Effector memory CD8-positive, alpha-beta T cell (primary cell): ENCODE data around the gene FARP2.
"Not testable (repeated sequence)": the region's sequence is repeated elsewhere in the genome, so short reads cannot be mapped to it uniquely, and the experiment has no call there.

Source experiments
- ATAC-seq: fragments of 150-1000 bp; cut with Tn5 transposase; replicated peaks from 2 replicates; pipeline ENCODE4 v1.10.0; 2021; ENCODE audit warnings: mild to moderate bottlenecking, moderate library complexity
- DNase-seq, 3 experiments: peaks; one replicate each; pipeline ENCODE4 v3.0.0; 2021
- H3K27ac Mint-ChIP-seq, 2 donors: one replicate each; pipeline ENCODE4 v1.8.0; 2022; ENCODE audit warnings: mild to moderate bottlenecking in 2 of 2, mixed read lengths in 2 of 2, moderate library complexity in 2 of 2
- H3K27me3 Mint-ChIP-seq, 2 donors: one replicate each; pipeline ENCODE4 v1.8.0; 2022; ENCODE audit warnings: mixed read lengths in 2 of 2
- H3K36me3 Mint-ChIP-seq: one replicate; pipeline ENCODE4 v1.8.0; 2022; ENCODE audit warnings: mild to moderate bottlenecking, moderate library complexity, mixed read lengths; ENCODE audit not compliant: insufficient read depth
- H3K4me1 Mint-ChIP-seq, 2 donors: one replicate each; pipeline ENCODE4 v1.8.0; 2022; ENCODE audit warnings: low read depth in 2 of 2, mixed read lengths in 2 of 2
- H3K4me3 Mint-ChIP-seq, 2 donors: one replicate each; pipeline ENCODE4 v1.8.0; 2022; ENCODE audit warnings: mild to moderate bottlenecking in 2 of 2, mixed read lengths in 2 of 2, moderate library complexity in 2 of 2
- H3K9me3 Mint-ChIP-seq, 2 donors: one replicate each; pipeline ENCODE4 v1.8.0; 2022; ENCODE audit warnings: mixed read lengths in 2 of 2

The FARP2 gene

DNA sequence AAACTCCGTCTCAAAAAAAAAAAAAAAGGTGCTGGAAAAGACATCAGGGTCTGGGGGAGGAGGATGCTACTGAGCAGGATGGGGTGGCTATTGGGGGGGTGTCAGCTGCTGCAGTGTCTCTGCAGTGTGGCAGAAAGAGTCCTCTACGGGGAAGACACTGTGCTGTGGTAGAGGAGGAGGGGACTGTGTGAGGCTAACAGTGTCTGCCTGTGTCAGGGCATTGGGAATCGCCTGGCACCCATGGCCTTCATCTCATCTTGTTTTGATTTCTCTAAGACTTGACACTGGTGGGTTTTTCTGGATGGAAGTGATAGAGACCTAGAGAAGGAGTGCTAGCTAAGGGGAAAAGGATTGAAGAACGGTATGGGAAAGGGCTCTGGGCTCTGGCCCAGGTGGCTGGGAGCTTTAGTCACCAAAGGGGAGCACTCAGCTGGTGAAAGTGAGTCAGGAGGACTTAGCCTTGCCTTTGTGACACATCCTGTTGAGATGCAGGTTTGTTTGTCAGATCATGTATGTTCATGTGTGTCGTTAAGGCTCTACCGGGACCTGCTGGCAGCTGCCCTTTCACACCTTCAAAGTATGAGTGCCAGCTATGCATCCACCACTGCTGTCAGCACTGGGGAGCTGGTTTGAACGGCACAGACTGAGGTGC is 58.0 kb downstream of the FARP2 start:
- Mint-ChIP-seq H3K27me3 (no peaks in the 10 kb centered on the region), H3K9me3 (no peaks in the 10 kb centered on the region), H3K27ac (no peak overlapping the region), H3K4me3 (no peak overlapping the region), H3K4me1 (no peaks in the 10 kb centered on the region), H3K36me3 (peaks cover 14% of the 10 kb centered on the region)
- ATAC-seq, result no peak
- DNase-seq, result no peak

DNA sequence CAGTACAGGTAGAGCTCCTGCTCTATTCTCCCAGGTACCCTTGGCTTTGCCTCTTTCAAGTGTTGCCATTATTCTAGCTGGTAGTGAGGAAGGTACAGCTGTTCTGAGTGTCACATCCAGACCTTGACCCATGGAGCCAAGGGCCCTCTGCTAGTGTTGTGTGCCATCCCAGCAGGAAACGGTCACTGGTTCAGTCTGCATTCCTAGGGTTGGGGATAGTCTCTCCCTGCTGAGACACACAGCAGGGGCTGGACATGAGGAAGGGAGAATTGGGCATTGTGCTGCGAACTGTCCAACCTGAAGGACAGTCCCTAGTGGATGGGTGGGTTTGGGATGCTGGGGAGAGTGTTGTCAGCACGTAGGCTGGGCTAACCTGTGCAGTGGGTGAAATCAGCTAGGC is 59.1 kb downstream of the FARP2 start:
- ATAC-seq, result no peak
- H3K4me3 Mint-ChIP-seq, result no peak overlapping the region
- H3K9me3 Mint-ChIP-seq, result no peaks in the 10 kb centered on the region
- peaks cover 20% of the 10 kb centered on the region for H3K36me3 Mint-ChIP-seq
- DNase-seq, result no peak
- no peaks in the 10 kb centered on the region for H3K27me3 Mint-ChIP-seq
- H3K4me1 Mint-ChIP-seq, result no peaks in the 10 kb centered on the region
- H3K27ac Mint-ChIP-seq, result no peak overlapping the region

DNA sequence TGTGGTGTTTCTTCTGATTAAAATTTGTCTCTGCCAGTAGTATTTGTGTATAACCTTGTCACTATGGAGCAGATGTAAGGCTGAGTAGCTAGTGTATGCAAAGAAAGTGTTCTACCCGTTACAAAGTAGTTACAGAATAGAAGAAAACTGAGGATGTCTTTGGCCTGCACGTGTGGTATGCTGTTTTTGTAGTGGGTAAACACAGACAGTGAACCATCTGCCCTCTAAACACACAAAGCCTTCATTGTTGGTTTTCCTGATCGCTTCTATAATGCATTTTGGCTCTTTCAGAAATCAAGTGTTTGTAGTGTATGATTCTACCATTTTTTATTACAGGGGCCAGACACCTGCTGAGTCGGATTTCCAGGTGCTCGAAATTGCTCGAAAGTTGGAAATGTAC is 61.5 kb downstream of the FARP2 start:
- Mint-ChIP-seq H3K36me3 (peaks cover 26% of the 10 kb centered on the region), H3K27ac (no peak overlapping the region)

DNA sequence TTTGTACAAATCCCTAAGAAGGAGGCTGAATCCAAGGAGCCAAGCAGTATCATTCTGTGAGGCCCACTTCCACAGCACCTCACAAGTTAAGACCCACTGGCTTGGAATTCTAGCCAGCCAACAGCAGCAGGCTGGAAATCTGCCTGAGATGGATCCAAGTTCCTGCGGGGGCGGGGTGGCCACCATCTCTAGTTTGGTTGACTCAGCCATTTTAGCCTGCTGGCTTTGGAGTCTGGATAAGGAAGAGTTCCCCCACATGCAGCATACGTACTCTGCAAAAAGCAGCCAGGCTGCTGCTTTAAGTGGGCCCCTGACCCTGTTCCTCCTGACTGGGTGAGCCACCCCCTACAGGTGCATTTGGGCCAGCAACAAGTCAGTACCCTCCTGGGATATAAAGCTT is 65.2 kb downstream of the FARP2 start:
- Mint-ChIP-seq H3K27ac (no peak overlapping the region), H3K27me3 (no peaks in the 10 kb centered on the region), H3K4me3 (no peak overlapping the region), H3K36me3 (peaks cover 17% of the 10 kb centered on the region), H3K4me1 (no peaks in the 10 kb centered on the region), H3K9me3 (peaks cover 7 to 28% of the 10 kb centered on the region in 2 donors)
- ATAC-seq, result no peak
- DNase-seq, result no peak

More for the DNA sequence above, 61.5 kb downstream of the FARP2 start:
- Mint-ChIP-seq H3K9me3 (peaks cover 0 to 3% of the 10 kb centered on the region in 2 donors), H3K27me3 (no peaks in the 10 kb centered on the region), H3K4me3 (no peak overlapping the region), H3K4me1 (no peaks in the 10 kb centered on the region)
- DNase-seq (no peak), ATAC-seq (no peak)

DNA sequence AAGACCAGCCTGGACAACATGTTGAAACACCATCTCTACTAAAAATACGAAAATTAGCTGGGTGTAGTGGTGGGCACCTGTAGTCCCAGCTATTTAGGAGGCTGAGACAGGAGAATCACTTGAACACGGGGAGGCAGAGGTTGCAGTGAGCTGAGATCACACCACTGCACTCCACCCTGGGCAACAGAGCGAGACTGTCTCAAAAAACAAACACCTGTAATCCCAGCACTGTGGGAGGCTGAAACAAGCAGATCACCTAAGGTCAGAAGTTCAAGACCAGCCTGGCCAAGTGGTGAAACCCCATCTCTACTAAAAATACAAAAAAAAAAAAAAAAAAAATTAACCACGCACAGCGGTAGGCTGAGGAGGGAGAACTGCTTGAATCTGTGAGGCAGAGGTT is 65.9 kb downstream of the FARP2 start:
- not testable (repeated sequence) for H3K27ac Mint-ChIP-seq, H3K4me1 Mint-ChIP-seq, DNase-seq, H3K27me3 Mint-ChIP-seq, ATAC-seq, H3K4me3 Mint-ChIP-seq
- Mint-ChIP-seq H3K36me3 (peaks cover 19% of the 10 kb centered on the region), H3K9me3 (peaks cover 7 to 28% of the 10 kb centered on the region in 2 donors)

DNA sequence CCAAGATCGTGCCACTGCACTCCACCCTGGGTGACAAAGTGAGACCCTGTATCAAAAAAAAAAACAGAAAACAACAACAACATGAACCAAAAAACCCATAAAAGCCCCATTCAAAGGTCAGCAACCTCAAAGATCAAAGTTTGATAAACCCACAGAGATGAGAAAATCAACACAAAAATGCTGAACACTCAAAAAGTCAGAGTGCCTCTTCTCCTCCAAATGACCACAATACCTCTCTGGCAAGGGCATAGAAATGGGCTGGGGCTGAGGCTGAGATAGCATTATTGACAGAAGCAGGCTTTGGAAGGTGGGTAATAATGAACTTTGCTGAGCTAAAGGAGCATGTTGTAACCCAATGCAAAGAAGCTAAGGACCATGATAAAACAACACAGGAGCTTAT is 66.3 kb downstream of the FARP2 start:
- Mint-ChIP-seq H3K36me3 (peaks cover 19% of the 10 kb centered on the region), H3K27me3 (no peaks in the 10 kb centered on the region), H3K9me3 (peaks cover 7 to 28% of the 10 kb centered on the region in 2 donors), H3K4me3 (no peak overlapping the region), H3K4me1 (no peaks in the 10 kb centered on the region), H3K27ac (no peak overlapping the region)
- ATAC-seq (no peak), DNase-seq (no peak)

DNA sequence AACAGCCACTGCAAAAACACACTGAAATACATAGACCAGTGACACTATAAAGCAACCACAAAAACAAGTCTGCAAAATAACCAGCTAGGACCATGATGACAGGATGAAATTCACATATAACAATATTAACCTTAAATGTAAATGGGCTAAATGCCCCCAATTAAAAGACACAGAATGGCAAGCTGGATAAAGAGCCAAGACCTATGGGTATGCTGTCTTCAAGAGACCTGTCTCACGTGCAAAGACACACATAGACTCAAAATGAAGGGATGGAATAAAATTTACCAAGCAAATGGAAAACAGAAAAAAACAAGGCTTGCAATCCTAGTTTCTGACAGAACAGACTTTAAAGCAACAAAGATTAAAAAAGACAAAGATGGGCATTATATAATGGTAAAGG is 67.4 kb downstream of the FARP2 start:
- not testable (repeated sequence) for DNase-seq, H3K4me3 Mint-ChIP-seq, ATAC-seq, H3K4me1 Mint-ChIP-seq, H3K27me3 Mint-ChIP-seq, H3K27ac Mint-ChIP-seq
- Mint-ChIP-seq H3K9me3 (peaks cover 7 to 28% of the 10 kb centered on the region in 2 donors), H3K36me3 (peaks cover 14% of the 10 kb centered on the region)

DNA sequence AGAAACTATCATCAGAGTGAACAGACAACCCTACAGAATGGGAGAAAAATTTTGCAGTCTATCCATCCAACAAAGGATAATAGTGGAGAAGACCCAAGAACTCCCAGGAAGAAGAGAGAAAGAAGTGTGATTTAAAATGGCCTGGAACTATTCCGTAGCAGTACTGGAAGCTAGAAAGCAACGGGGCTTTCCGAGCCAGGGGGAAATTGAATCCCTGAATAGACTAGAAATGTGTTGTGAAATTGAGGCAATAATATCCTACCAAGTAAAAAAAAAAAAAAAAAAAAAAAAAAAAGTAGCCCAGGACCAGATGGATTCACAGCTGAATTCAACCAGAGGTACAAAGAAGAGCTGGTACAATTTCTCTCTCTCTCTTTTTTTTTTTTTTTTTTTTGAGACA is 69.3 kb downstream of the FARP2 start:
- DNase-seq, result no peak
- Mint-ChIP-seq H3K9me3 (peaks cover 7 to 28% of the 10 kb centered on the region in 2 donors), H3K36me3 (peaks cover 7% of the 10 kb centered on the region), H3K4me3 (no peak overlapping the region), H3K27ac (no peak overlapping the region), H3K4me1 (no peaks in the 10 kb centered on the region), H3K27me3 (no peaks in the 10 kb centered on the region)
- ATAC-seq, result no peak

DNA sequence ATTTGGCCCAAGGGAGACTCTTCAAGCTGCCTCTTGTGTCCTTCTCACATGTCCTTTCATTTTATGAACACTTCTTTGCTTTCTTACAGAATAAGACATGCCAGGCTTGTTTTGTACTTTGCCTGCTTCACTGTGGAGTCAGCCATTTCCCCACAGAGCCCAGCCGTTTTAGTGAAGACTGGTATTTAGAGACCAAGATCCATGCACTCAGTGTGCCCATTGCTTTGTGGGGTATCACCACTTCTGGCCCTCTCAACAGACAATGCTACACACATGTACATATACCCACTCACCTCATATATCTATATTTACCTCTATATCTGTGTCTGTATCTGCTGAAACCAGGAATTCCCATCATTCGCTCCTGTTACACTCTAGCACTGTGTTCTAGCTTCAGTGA is 74.1 kb downstream of the FARP2 start:
- Mint-ChIP-seq H3K4me1 (no peaks in the 10 kb centered on the region), H3K27me3 (no peaks in the 10 kb centered on the region), H3K27ac (peak overlapping the region in 1 of 2 donors; percentile 2), H3K36me3 (peaks cover 17% of the 10 kb centered on the region), H3K4me3 (no peak overlapping the region), H3K9me3 (no peaks in the 10 kb centered on the region)
- no peak for ATAC-seq
- DNase-seq, result no peak

DNA sequence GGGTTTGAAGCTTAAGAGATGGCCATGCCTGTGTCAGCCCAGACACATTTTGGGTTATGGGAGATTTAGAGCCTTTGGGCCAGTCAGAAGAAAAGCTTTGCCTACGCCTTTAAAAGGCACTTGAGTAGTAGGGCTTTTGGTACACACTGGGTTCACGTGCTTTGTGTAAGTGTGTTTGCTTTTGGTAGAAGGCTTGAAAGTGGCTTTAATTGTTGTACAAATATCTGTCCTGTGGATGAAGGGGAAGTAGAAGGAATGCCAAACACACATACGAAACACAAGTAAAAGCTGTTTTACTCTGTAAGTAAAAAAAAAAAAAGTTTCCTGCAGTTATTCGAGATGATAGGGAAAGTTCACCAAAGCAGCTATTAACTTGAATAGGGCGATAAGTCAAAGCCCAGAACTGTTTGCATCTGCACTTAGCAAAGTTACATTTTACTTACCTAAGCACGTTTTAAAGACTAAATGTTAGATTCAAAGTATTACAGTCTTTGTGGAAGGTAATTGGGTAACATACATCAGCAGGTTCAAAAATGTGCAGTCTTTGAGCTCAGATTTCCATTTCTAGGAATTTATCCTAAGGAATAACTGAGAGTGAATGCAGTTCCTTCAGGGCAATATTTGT is 76.9 kb downstream of the FARP2 start:
- H3K36me3 Mint-ChIP-seq, result peaks cover 22% of the 10 kb centered on the region
- DNase-seq, result no peak
- no peak overlapping the region for H3K27ac Mint-ChIP-seq
- ATAC-seq, result no peak
- H3K27me3 Mint-ChIP-seq, result no peaks in the 10 kb centered on the region
- H3K4me3 Mint-ChIP-seq, result no peak overlapping the region
- no peaks in the 10 kb centered on the region for H3K4me1 Mint-ChIP-seq
- H3K9me3 Mint-ChIP-seq, result no peaks in the 10 kb centered on the region

DNA sequence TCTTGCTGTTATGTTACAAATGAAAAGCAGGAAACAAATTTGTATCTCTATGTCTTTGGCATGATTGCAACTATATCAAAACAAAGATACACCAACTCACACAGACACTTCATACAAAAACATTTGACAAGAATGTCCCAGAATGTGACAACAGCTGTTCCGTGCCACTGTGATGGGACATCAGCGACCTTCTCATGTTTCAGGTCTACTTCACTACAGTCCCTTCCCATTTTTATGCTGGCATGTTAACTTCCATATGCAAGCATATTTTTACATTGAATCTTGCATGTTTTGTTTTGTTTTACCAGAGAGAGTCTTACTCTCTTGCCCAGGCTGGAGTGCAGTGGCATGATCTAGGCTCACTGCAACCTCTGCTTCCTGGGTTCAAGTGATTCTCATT is 81.1 kb downstream of the FARP2 start:
- Mint-ChIP-seq H3K4me3 (no peak overlapping the region), H3K4me1 (no peaks in the 10 kb centered on the region), H3K27ac (no peak overlapping the region), H3K27me3 (peaks cover 0 to 17% of the 10 kb centered on the region in 2 donors), H3K36me3 (peaks cover 19% of the 10 kb centered on the region), H3K9me3 (no peaks in the 10 kb centered on the region)
- ATAC-seq, result no peak
- DNase-seq, result no peak

DNA sequence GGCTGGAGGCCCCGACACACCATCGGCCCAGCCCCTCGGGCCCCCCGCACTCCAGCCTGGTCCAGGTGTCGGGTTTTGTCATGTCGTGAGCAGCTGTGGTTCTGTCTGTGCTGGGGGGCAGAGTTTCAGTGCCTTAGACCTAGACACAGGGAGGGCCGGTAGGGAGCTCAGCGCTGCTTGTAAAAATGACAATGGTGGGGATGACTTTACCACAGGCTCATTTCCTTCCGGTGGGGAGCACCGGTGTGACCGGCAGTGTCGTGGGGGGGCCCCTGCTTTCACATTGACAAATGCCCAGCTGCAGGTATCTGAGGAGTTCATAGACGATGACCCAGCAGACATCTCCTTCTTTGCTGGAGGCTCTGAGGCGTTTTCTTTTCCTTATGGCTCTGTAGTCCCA is 85.4 kb downstream of the FARP2 start:
- Mint-ChIP-seq H3K27ac (no peak overlapping the region), H3K36me3 (peaks cover 22% of the 10 kb centered on the region), H3K4me1 (peaks cover 16 to 23% of the 10 kb centered on the region in 2 donors), H3K9me3 (no peaks in the 10 kb centered on the region), H3K4me3 (no peak overlapping the region), H3K27me3 (peaks cover 6 to 18% of the 10 kb centered on the region in 2 donors)
- no peak for ATAC-seq
- no peak for DNase-seq

DNA sequence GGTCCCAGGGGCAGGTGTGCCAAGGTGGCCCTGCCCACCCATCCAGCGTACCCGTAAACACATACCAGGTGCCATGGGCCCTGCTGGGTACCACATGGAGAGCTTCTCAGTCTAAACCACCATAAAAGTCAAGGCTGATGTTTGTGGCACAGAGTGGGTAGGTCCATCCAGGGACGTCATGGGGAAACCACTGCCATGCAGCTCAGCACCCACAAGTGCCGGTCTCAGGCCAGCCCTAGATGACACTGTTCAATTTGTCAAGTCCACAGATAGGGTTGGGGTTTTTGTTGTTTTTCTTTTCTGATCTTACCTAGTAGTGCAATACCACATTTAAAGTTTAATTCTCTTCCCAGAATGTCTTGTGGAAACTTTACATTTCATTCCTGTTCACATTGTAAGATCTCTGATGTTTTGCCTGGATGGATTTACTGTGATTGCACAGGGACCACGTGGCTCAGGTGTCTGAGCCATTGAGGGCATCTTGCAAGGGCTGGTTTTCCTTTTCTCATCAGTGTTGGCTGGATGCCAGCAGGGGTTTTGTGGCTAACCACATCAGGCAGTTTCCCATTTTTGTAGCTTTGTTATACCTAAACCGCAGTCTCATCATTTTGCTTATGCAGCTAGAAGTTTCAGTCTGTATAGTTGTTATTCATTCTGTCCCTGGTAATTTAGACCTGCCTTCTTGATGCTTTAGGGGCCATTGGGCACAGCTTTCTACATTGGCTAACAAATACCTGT is 87.6 kb downstream of the FARP2 start:
- H3K4me1 Mint-ChIP-seq, result peaks cover 16 to 27% of the 10 kb centered on the region in 2 donors
- ATAC-seq, result peak; percentile 86
- H3K27ac Mint-ChIP-seq, result peak overlapping the region; percentile 85 to 93
- DNase-seq, result peak; percentile 89 to 93 (median 93)
- peaks cover 11 to 28% of the 10 kb centered on the region in 2 donors for H3K27me3 Mint-ChIP-seq
- no peaks in the 10 kb centered on the region for H3K9me3 Mint-ChIP-seq
- H3K4me3 Mint-ChIP-seq, result peak overlapping the region; percentile 59
- peaks cover 20% of the 10 kb centered on the region for H3K36me3 Mint-ChIP-seq

DNA sequence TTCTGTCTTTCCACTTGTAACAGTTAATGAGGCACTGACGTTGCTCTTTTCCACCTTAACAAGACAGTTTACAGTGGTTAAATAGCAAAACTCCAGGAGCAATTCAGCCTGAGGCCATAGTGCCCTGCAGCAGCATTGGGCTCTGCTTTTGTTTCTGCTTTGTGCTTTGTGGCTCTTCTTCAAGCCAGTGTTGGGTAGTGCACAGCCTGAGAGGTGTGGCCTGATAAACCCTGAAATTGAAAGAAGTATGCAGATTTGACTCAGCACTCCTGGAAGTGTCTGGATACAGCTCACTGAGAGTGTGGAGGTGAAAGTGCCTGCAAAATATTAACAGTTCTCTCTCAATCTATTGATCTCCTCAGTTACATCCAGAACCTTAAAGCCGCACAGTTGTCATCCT is 89.3 kb downstream of the FARP2 start:
- Mint-ChIP-seq H3K4me1 (peaks cover 16 to 27% of the 10 kb centered on the region in 2 donors), H3K27me3 (peaks cover 11 to 23% of the 10 kb centered on the region in 2 donors), H3K36me3 (peaks cover 20% of the 10 kb centered on the region), H3K4me3 (no peak overlapping the region), H3K27ac (no peak overlapping the region), H3K9me3 (no peaks in the 10 kb centered on the region)
- ATAC-seq, result no peak
- no peak for DNase-seq
